Tibial nerve (tissue), 4 donors: ENCODE results near the gene SEMA3A.

ENCODE experiments used
- CTCF ChIP-seq, 5 experiments: fragments of 200-600 bp in 3 of 5; fragments of 450-650 bp in 2 of 5; sonication (generic) in 3 of 5; IDR thresholded peaks; one replicate each; pipeline ENCODE4 v1.5.1; 2016 to 2019; ENCODE audit warnings: antibody characterized with exemption in 5 of 5, mild to moderate bottlenecking in 3 of 5, moderate library complexity in 2 of 5
- EP300 ChIP-seq, 2 donors: sonication (generic); formaldehyde crosslinking; IDR thresholded peaks; one replicate each; pipeline ENCODE4 v1.6.1; 2017; ENCODE audit warnings: antibody characterized with exemption in 2 of 2, mild to moderate bottlenecking in 1 of 2

GRCh38 chr7:83984076-83984475 lies 210.5 kb downstream of the SEMA3A start:
- TF ChIP-seq CTCF (IDR thresholded peaks at IDR 0.05) (no peak), EP300 (IDR thresholded peaks at IDR 0.05) (no peak)
